Measurements from ENCODE around the gene FAM3A. TPM values are rescaled to one million over a fixed set of nuclear protein-coding genes. Genes with fewer than 3 reads are reported as not detected.
A peak's percentile ranks its signal among the peaks of the same experiment; 100 is the strongest.

FAM3A gene
- total and polyA plus RNA-seq, 9 of the 15 experiments (the other 6 are each of a cell fraction or from before 2014, with no cell fraction given): 0.75 to 70.6 (median 27.0) TPM

GRCh38 chrX:154458116-154458953, 57.7 kb downstream of the FAM3A start, which contains the start of gene PLXNA3 (continued):
- TF ChIP-seq KDM2B (CRISPR knock-in tag; IDR thresholded peaks at IDR 0.05) (no peak), ILF3 (IDR thresholded peaks at IDR 0.05; ENCODE audit: borderline replicate concordance) (no peak), CBFB (CRISPR knock-in tag; IDR thresholded peaks at IDR 0.05) (no peak), ZBTB5 (IDR thresholded peaks at IDR 0.05) (no peak), ZNF445 (CRISPR knock-in tag; IDR thresholded peaks at IDR 0.05; ENCODE audit: low read depth) (no peak), MAFF (IDR thresholded peaks at IDR 0.05; ENCODE audit: low read length) (no peak), NCOA2 (IDR thresholded peaks at IDR 0.05; ENCODE audit: partially characterized antibody in 2 of 2) (no peak), FIP1L1 (IDR thresholded peaks at IDR 0.05; ENCODE audit: low read depth, low read length, poor library complexity, severe bottlenecking) (no peak), GTF2F1 (IDR thresholded peaks at IDR 0.05; ENCODE audit: low read depth, low read length) (no peak), SIX5 (IDR thresholded peaks at IDR 0.05; ENCODE audit: borderline replicate concordance in 1 of 2, insufficient read depth in 1 of 2, low read depth in 1 of 2, low read length in 2 of 2) (no peak), CTBP1 (IDR thresholded peaks at IDR 0.05; ENCODE audit: borderline replicate concordance) (no peak), SMAD4 (CRISPR knock-in tag; conservative IDR thresholded peaks at IDR 0.05) (peak; percentile 5), MAZ (CRISPR knock-in tag; conservative IDR thresholded peaks at IDR 0.05 in 1 of 2, IDR thresholded peaks at IDR 0.05 in 1 of 2) (0 out of 4 replicates have a peak, but pooled peaks of 1 of the 2 experiments have one; percentile 14), RBM17 (IDR thresholded peaks at IDR 0.05; ENCODE audit: borderline replicate concordance, low read depth, low read length) (no peak), CREM (IDR thresholded peaks at IDR 0.05; ENCODE audit: low read depth) (no peak), ZC3H11A (IDR thresholded peaks at IDR 0.05; ENCODE audit: low read depth, low read length) (no peak), ETS2 (tag; IDR thresholded peaks at IDR 0.05; ENCODE audit: borderline replicate concordance, poor library complexity, severe bottlenecking) (no peak), RFX7 (CRISPR knock-in tag; IDR thresholded peaks at IDR 0.05) (no peak)
- TF ChIP-seq, protein P1, sequence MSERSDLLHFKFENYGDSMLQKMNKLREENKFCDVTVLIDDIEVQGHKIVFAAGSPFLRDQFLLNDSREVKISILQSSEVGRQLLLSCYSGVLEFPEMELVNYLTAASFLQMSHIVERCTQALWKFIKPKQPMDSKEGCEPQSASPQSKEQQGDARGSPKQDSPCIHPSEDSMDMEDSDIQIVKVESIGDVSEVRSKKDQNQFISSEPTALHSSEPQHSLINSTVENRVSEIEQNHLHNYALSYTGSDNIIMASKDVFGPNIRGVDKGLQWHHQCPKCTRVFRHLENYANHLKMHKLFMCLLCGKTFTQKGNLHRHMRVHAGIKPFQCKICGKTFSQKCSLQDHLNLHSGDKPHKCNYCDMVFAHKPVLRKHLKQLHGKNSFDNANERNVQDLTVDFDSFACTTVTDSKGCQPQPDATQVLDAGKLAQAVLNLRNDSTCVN (CRISPR knock-in tag; IDR thresholded peaks at IDR 0.05): no peak
- TF ChIP-seq, protein P2, sequence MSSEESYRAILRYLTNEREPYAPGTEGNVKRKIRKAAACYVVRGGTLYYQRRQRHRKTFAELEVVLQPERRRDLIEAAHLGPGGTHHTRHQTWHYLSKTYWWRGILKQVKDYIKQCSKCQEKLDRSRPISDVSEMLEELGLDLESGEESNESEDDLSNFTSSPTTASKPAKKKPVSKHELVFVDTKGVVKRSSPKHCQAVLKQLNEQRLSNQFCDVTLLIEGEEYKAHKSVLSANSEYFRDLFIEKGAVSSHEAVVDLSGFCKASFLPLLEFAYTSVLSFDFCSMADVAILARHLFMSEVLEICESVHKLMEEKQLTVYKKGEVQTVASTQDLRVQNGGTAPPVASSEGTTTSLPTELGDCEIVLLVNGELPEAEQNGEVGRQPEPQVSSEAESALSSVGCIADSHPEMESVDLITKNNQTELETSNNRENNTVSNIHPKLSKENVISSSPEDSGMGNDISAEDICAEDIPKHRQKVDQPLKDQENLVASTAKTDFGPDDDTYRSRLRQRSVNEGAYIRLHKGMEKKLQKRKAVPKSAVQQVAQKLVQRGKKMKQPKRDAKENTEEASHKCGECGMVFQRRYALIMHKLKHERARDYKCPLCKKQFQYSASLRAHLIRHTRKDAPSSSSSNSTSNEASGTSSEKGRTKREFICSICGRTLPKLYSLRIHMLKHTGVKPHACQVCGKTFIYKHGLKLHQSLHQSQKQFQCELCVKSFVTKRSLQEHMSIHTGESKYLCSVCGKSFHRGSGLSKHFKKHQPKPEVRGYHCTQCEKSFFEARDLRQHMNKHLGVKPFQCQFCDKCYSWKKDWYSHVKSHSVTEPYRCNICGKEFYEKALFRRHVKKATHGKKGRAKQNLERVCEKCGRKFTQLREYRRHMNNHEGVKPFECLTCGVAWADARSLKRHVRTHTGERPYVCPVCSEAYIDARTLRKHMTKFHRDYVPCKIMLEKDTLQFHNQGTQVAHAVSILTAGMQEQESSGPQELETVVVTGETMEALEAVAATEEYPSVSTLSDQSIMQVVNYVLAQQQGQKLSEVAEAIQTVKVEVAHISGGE (CRISPR knock-in tag; IDR thresholded peaks at IDR 0.05): 0 out of 6 replicates have a peak, but pooled peaks of 1 of the 3 experiments have one; percentile 28
